IPS-NIHi11 (cell line): Measurements from ENCODE around the gene SEZ6L.
A peak's percentile ranks its signal among the peaks of the same experiment; 100 is the strongest.

Experiments used
- DNase-seq: peaks from one replicate; pipeline ENCODE4 v3.0.0; 2012; ENCODE audit warnings: mixed read lengths, low spot score

Gene SEZ6L

DNA sequence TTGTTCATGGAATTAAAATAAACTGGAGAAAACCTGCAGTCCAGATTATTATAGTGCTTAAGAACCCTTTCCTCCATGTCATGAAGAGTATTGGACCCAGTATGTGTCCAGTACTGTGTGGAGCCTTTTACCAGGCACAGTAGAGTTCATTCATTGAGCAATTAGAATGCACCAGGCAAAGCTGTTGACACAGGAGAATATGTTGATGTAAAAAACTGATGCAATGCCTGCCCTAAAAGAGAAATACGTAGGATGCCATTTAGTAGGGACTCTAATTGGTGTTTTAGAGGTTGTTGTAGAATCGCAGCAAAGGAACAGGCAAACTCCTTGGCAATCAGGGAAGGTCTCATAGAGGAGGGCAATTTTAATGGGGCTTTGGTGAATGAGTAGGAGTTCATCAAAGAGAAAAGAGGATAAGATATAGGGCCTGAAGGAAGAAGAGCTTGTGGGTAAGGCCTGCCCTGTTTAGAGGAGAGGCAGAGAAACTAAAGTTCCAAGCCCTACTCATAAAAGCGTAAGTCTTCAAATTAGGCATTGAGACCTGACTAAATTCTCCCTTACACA lies 126.4 kb downstream of the SEZ6L start:
- DNase-seq: no peak

DNA sequence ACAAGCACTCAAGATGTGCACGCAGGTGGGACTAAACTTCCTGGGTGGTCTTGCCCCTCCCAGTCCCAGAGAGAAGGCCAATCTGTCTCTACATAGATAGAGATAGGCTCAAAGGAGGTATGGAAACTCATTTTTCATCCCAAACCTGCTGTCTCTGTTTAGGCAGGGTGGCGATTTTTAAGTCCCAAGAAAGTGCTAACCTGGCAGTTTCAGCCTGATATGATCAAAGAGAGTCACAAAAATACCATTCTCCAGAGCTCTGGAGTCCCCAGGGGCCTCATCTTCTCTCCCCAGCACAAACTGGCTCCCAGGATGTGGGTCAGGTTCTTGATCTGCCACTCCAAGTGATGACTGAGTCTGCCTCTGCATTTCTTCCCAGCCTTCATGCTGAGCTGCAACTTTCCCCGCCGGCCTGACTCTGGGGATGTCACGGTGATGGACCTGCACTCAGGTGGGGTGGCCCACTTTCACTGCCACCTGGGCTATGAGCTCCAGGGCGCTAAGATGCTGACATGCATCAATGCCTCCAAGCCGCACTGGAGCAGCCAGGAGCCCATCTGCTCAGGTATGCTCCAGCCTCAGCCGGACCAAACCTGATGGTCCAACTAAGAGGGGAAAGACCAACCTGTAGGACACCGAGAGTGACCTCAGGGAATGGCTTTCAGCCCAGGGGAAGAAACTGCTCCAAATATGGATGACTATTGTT lies 129.5 kb downstream of the SEZ6L start:
- DNase-seq: no peak

DNA sequence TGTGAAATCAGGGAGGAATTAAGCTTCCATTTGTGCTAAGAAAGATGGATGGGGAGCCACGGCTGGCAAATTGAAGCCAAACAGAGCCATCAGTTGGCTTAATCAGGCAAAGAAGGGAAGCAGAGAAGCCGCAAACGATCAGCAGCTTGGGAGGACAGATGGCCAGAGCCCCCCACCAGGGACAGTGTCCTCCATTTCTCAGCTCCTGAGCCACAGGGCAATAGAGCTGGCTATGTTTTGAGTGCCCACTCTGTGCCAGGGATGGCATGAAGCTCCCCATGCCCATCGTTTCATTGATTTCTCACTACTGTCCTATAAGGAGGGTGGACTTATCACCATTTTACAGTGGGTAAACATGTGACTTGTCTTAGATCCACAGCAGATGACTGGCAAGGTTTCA lies 133.5 kb downstream of the SEZ6L start:
- no peak for DNase-seq

DNA sequence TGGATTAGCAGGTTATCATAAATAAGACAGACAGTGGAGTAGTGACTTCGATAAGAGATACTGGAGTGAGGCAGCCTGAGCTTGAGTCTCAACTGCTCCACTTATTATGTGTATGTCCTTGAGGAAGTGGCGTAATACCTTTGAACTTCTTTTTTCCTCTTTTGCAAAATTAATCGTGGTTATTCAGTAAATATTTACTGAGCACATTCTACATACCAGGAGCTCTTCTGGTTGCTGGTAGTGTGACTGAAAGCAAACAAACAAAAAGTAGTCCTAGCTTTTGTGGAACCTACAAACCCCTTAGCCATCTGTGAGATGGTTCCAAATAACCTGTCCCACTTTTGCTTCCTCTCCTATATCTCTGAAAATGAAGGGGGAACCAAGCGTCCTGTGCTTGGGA lies 134.2 kb downstream of the SEZ6L start:
- no peak for DNase-seq

DNA sequence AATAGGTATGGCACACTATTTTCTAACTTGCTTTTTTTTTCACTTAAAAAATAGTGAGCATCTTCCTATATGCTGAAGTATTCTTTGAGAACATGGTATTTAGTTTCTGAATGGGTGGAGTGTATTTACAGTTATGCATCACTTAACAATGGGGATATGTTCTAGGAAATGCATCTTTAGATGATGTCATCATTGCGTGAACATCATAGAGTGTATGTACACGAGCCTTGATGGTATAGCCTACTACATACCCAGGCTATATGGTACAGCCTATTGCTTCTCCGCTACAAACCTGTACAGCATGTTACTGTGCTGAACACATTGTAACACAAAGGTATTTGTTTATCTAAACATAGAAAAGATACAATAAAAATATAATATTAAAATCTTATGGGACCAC lies 135.5 kb downstream of the SEZ6L start:
- DNase-seq: no peak

DNA sequence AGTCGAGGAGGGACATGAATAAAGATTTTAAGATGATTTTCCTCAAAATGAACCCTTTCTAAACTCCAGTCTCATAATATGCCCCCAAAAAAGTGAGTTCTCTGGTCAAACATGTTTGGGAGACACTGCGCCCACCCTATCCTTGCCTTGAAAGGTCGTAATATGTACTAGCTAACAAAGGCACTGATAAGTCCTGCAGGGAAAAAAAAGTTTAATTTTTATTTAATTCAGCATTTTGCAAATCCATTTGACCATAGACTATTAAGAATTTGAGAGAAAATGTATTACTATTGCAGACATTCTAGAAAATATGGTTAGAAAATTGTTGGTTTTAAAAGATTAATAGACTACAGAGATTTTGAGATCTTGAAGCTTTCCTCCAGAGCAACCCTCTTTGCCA lies 139.2 kb downstream of the SEZ6L start:
- no peak for DNase-seq

DNA sequence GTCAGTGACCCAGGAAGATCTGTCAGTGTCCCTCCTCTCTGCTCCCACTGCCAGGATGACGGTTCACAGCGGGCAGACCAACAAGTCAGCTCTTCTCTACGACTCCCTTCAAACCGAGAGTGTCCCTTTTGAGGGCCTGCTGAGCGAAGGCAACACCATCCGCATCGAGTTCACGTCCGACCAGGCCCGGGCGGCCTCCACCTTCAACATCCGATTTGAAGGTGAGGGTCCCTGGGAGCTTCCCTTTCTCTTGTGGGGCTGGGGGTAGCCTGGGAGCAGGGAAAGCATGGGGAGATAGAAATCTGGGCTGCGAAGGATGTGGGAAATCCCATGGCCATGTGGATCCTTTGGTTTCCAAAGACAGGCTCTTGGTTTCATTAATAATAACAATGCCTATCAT lies 141.4 kb downstream of the SEZ6L start:
- no peak for DNase-seq

DNA sequence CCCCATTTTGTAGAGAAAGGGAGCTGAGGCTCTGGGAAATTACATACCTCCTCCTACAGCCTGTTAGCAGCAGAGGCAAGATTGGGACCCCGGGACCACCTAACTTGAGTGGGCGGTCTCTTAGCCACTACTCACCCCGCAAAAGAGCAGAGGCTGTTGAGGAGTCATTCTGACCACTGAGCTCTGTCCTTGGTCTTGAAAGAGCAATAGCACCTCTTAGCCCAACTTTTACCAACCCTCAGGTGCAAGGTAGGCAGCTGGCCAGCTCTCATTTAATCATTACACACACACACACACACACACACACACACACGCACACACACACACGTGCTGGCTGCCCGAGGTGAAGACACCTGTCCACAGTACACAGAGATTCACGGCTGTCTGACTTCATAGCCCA lies 144.0 kb downstream of the SEZ6L start:
- DNase-seq: no peak

DNA sequence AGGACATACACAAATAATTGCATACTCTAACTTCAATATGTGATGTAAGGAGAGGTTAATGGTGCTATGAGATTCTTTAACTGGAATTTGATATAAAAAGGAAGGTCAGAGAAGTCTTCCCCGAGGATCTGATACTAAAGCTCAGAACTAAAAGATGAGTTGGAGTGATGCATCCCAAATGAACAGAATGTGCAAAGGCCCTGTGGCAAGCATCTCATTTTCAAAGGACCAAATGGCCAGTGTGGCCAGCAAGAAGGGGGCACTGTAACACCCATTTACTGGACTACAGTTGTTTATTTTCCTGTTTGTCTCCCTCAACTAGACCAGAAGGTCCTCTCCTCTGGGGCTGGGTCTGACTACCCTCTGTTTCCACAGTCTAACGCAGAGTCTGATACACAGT lies 144.9 kb downstream of the SEZ6L start:
- DNase-seq: no peak

DNA sequence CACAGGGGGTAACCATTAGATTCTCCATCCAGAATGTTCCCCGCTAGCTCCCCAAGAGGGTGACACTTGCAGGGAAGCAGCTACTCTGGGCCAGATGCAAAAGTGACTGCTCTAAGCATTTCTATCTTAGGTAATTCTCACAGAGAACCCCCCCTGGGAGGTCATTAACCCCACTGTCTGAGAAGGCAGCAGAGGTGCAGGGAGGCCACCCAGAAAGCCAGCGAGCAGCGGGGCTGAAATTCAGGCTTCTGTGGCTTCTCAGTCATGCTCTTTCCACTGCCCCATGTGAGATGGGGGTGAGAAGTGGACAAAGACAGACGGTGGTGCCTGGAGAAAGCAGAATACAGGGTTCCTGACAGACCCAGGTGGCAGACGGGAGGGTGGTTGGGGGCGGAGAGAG lies 145.4 kb downstream of the SEZ6L start:
- no peak for DNase-seq

DNA sequence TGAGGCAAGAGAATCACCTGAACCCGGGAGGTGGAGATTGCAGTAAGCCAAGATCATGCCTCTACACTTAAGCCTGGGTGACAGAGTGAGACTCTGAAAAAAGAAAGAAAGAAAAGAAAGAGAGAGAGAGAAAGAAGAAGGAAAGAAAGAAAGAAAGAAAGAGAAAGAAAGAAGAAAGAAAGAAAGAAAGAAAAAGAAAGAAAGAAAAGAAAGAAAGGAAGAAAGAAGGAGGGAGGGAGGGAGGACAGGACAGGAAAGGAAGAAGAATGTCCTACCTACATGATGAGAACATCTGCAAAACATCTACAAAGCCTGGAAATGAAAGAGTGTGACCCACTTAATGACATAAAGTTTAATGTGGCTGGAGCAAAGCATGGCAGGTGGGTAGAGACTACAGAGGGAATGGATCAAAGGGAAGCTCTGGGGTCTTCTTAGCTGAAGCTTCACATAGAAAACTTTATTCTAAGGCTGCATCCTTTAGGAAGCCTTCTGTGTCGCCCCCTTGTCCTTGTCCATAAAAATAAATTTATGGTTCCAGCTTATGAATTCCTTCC lies 147.5 kb downstream of the SEZ6L start:
- DNase-seq: no peak

DNA sequence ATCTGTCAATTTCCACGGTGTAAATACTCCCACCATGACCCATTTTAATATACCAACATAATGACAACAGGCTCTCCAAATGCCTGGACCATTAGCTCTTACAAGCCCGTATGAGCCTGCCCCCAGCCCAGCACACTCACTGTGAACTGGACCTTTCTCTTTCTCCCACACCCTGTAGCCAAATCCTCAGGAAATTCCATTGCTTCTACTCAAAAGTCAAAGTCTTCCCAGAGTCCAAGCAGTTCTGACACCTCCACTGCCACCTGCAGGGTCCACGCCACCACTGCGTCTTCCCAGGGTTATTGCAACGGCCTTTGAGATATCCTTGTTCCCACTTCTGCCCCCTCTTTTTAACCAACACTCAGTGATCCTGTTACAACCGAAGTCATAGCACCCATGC lies 149.7 kb downstream of the SEZ6L start:
- DNase-seq: peak; percentile 47

DNA sequence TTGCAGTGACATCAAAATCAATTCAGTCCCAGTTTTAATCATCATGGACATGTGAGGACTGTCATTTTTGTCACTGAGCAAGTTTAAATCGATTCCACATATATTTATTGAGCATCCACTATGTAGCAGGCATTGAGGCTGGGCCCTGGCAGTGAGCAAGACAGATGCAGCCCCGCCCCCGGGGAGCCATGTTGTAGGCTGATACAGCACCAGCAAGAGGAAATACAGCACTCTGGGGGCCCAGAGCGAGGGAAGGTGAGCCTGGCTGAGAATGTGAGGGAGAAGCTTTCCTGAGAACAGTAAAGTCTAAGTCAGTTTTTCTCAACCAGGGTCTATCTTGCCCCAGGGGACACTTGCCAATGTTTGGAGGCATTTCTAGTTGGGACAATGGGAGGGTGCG lies 151.2 kb downstream of the SEZ6L start:
- no peak for DNase-seq

DNA sequence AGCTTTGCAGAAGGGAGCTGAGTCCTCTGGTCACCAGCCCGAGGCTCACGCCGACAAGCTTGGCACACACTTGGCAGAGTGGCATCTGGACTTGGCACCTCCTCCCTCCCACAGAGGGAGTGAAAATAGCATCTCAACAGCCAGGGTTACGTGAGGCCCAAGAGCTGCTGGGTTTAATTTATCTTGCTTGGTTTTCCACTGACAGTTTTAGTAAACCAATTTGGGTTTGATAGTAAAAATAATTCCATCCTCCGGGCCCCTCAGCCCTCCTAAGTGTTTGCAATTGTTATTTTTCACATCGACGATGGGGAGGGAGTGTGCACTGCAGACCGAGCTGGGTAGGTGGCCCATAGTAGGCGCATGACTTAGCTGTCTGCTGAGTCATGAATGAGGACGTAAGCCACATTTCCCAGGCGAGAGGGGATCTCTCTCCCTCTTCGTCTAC lies 152.2 kb downstream of the SEZ6L start:
- DNase-seq: no peak

DNA sequence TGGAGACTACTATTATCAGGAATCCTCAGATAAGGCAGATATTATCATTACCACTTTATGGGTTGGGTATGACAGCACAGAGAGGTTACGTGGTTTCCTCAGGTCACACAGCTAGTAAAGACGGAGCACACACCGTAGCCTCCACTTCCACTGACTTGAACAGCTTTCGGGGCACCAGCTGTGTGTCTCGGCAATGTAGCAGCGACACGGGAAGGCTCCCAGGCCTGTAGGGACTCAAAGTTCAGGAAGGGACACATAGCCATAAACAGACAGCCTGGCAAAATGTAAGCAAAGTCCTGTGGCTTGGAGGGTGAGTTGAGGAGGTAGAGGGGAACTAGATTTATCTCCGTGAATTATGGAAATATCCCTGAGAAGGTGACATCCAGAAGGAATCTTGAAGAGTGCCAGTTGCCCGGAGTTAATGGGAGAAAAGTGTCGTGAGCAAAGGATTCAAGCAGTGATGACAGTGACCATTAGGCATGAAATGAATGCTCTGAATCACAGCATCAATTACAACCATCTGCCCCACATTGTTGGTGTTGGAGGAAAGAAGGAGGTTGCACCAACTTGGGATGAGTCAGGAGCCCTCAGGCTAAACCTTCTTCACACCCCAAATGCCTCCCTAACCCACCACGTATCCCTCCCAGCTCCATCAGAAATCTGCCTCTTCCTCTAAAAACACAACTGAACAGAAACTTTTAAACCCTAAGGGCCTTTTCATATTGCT lies 153.1 kb downstream of the SEZ6L start:
- DNase-seq: no peak

DNA sequence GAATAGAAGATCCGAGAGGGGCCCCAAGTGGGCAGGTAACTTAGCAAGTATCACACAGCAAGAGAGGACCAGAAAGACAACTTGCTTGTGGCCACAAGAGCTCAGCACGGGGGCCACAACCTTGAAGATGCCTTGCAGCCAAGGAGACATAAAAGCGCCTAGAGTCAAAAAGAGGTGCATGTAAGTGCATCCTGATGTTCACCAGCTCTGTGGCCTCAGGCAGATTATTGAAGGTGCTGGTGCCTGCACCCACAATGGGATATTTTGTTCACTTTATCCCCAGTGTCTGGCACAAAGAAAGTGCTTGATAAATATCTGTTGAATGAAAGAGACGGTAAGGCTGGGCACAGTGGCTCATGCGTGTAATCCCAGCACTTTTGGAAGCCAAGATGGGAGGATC lies 153.8 kb downstream of the SEZ6L start:
- DNase-seq: no peak

DNA sequence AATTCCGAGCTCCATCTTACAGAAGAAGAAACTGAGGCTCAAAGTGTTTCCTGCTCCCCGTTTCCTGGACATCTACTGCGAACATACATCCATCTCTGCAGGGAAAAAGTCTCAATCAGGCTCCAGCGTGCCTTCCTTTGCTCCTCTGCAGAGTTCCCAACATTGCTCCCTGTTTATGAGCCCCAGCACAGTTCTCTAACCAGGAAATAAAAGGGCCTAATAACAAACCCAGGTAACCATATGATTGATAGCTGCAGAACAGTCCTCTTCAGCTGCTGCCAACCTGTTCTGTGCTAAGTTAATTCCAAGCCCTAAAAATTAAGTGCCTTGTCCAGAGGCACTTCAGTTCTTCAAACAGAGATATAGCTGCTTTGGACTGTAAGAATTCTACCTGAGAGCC lies 154.9 kb downstream of the SEZ6L start:
- no peak for DNase-seq

DNA sequence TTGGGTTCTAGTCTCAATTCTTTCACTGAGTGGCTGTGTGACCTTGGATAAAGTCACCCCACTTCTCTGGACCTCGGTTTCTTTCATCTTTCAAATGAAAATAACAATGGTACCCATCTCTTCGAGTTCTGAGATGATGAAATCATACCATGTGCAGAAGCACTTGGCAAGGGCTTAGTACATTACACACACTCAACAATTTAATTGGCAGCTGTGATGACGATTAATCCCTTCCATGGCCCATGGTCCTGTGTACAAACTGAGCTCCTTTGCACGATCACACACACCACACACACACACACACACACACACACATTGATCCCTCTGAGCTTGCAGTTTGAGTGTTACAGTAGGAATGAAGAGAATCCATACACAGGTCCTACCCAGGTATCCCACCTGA lies 156.4 kb downstream of the SEZ6L start:
- DNase-seq: no peak

DNA sequence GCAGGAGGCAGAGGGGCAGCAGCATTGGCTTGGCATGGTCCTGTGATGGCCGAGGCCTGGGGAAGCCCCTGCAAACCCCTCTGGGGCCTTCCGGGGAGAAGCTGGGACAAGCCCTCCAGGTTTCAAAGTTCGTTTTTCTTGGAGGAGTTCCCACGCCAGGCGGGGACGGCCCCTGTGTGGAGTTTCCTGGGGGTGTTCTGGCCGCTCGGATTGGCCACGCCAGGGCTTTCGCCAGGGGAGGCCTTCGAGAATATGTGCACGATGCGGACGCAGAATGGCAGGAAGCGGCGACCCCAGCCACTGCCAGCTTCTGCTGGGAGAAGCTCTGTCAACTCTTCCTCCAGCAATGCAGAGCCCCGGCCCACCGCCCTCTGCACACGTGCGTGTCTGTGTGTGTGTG lies 157.5 kb downstream of the SEZ6L start:
- no peak for DNase-seq

DNA sequence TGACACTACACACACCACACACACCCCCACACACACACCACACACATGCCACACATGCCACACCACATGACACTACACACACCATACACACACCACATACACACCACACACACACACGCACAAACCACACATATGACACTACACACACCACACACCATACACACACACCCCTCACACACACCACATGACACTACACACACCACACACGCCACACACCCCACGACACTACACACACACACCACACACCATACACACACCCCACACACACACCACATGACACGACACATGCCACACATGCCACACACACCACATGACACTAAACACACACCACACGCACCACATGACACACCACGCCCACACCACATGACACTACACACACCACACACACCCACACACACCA lies 158.0 kb downstream of the SEZ6L start:
- DNase-seq: no peak

DNA sequence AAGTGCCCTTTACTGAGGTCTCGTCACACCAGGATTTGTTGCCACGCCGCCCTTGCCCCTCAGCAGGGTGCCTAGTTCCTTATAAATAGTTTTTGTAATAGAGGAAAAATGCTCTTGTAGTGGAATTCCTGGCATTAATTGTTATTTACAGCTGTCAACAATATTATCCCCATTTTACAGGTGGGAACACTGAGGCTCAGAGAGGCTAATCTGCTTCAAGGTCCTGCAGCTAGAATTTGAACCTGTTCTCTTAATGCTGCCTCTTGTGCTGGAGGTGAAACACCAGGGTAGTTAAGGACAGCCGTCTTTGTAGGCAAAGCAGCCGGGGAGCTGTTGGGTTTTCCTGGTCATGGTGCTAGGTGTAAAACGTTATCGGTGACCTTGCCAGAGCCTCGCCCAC lies 159.0 kb downstream of the SEZ6L start:
- DNase-seq: no peak

DNA sequence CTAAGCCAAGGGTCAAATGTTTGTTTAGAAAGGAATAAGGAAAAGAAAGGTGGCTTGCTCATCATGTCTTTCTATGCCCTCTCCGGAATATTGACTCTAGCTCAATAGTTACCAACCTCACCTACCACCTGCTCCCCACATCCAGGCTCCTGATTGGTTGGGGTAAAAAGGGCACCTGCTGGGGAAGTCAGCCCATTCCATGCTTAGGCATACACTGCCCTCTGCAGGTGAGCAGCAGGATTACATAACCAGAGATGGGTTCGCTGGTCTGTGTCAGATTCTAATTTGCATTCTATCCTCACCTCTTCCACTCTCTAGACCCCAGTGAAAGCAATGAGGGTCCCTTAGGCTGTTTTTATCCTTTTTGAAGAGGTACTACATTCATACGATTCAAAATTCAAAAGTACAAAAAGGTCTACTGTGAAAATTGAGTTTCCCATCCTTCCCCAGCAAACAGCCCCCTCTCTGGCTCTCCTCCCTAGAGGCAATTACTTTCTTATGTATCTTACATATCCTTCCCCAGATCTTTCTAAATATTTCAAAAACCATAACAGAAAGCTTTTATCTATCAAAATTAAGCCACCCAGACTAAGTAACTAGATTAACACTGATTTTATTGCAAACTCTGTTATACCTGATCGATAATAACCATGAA lies 161.8 kb downstream of the SEZ6L start:
- peak; percentile 93 for DNase-seq
